ENCODE results near the gene COTL1.
"Not testable (repeated sequence)": the region's sequence is repeated elsewhere in the genome, so short reads cannot be mapped to it uniquely, and the experiment has no call there.

Gene COTL1

GRCh38 chr16:84567286-84567962 lies 50.5 kb downstream of the COTL1 start:
- no peak for DNase-seq

GRCh38 chr16:84566545-84567257 lies 51.2 kb downstream of the COTL1 start:
- no peak for DNase-seq

GRCh38 chr16:84565669-84566495 lies 52.0 kb downstream of the COTL1 start:
- DNase-seq, result no peak

- no peak for DNase-seq
Measured at GRCh38 chr16:84563786-84564420, 54.0 kb downstream of the COTL1 start.

GRCh38 chr16:84563064-84563715 lies 54.7 kb downstream of the COTL1 start:
- no peak for DNase-seq

GRCh38 chr16:84562174-84562815 lies 55.6 kb downstream of the COTL1 start:
- DNase-seq, result no peak

- no peak for DNase-seq
Measured at GRCh38 chr16:84561291-84561690, 56.6 kb downstream of the COTL1 start.

- DNase-seq, result no peak
Measured at GRCh38 chr16:84560269-84560668, 57.6 kb downstream of the COTL1 start.

- DNase-seq, result no peak
Measured at GRCh38 chr16:84559311-84559932, 58.5 kb downstream of the COTL1 start.

GRCh38 chr16:84558850-84559249 lies 59.0 kb downstream of the COTL1 start:
- not testable (repeated sequence) for DNase-seq

GRCh38 chr16:84557504-84557903 lies 60.4 kb downstream of the COTL1 start:
- DNase-seq, result no peak

GRCh38 chr16:84557059-84557458 lies 60.8 kb downstream of the COTL1 start:
- DNase-seq, result no peak

- DNase-seq, result no peak
Measured at GRCh38 chr16:84555418-84556196, 62.3 kb downstream of the COTL1 start.

- no peak for DNase-seq
Measured at GRCh38 chr16:84554627-84555328, 63.1 kb downstream of the COTL1 start.

- no peak for DNase-seq
Measured at GRCh38 chr16:84553873-84554399, 63.9 kb downstream of the COTL1 start.

GRCh38 chr16:84552135-84552534 lies 65.7 kb downstream of the COTL1 start:
- DNase-seq, result no peak

- no peak for DNase-seq
Measured at GRCh38 chr16:84550096-84550495, 67.8 kb downstream of the COTL1 start.

- no peak for DNase-seq
Measured at GRCh38 chr16:84548971-84549844, 68.7 kb downstream of the COTL1 start.

- no peak for DNase-seq
Measured at GRCh38 chr16:84548508-84548907, 69.4 kb downstream of the COTL1 start.

All from hematopoietic multipotent progenitor cell treated with erythropoietin and hydrocortisone succinate and interleukin-3 and kit ligand, for 8 days (in vitro differentiated cells).